HG03097 (cell line): Measurements from ENCODE around the gene PTPRM.

Experiments
- ATAC-seq: cut with Tn5 transposase; IDR thresholded peaks from one replicate; pipeline ENCODE4 v1.9.1; 2021; ENCODE audit not compliant: unreplicated experiment, low FRiP score

Gene PTPRM

DNA sequence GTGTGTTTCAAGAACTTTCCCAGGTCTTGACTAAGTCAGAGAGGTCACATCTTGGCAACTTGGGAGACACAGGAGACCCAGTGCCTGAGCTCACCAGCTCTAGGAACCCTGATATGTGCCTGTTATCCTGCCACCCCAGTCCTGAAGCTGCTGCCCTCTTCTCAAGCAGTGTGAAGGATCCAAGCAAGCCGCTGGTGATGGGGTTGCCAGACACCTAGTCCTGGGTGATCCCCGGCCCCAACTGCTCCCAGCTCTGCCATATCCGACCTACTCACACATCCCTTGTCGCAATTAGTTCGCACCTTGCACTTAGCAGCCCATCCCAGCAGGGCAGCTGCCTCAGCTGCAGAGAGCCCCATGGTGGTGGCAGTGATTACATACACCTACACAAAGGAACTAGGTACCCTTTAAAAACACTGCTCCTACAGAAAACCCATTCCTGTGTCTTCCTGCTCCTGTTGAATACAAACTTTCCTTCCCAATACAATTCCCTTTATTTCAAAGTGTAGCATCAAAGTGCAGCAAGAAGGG is 794.9 kb downstream of the PTPRM start:
- no peak for ATAC-seq

DNA sequence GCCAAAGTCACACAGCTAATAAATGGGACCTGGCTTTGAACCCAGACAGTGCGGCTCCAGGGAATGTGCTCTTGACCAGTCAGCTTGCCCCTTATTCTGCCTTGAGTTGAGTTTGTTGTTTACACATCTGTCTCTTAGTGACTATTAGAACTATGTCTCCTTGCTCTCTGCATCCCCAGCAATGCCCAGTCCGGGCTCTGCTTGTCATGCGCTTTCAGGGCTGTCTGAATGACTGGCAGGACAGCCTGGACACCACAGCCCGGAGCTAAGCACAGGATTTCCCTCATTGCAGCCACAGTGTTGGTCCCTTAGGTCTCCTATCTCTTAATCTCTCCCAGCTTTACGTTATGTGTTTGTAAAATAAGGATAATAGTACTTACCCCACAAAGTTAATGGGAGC is 795.7 kb downstream of the PTPRM start:
- no peak for ATAC-seq

DNA sequence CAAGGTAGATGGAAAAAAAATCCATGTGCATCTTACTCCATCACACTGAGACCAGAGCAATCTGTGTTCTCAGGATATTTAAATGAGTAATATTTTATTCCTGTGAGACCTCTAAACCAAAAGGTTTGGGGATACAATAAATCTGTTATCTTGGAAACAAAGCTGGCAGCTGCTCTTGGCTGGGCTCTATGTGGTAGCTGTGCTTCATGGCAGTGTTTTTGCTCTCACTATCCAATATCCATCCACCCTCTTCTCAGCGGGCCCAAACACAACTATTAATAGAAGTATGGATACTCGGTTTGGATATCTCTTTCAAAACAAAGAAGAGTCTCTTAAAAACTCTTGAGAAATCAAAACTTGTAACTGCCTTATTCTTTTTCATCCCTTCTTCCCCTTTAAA is 797.3 kb downstream of the PTPRM start:
- ATAC-seq: no peak

DNA sequence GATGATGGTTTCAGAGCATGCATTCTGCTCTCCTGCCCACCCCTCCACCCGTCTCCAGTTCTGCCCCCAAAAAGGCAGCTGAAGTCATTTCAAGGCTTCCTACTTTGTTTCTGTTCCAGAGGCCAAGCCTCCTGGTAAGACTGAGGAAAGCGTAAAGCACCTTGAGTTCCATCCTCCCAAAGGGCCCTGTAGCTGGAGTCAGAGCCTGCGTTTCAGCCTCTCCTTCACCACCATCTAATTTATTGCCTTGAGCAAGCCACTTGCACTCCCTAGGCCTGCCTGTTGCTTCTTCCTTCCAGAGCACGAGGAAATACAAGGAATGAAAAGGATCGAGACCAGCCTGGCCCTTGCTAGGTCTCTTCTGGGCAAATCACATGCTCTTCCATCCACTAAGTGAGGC is 797.9 kb downstream of the PTPRM start:
- no peak for ATAC-seq

DNA sequence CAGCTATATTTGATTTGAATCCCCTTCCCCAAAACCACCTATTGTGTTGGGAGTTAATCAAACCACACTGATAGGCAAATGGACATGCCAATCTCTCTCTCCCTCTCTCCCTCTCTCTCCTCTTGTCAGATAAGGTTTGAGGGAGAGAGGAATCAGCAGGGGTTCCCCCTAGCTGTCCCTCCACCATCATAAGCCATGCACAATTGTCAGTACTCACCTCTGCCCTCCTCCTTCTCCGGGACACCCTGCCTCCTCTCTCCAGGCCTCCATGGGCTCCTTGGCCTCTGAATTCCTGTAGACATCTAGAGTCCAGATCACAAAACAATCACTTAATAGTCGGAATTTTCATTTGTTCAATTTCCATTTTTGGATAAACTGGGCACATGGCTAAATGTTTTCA is 798.4 kb downstream of the PTPRM start:
- no peak for ATAC-seq

DNA sequence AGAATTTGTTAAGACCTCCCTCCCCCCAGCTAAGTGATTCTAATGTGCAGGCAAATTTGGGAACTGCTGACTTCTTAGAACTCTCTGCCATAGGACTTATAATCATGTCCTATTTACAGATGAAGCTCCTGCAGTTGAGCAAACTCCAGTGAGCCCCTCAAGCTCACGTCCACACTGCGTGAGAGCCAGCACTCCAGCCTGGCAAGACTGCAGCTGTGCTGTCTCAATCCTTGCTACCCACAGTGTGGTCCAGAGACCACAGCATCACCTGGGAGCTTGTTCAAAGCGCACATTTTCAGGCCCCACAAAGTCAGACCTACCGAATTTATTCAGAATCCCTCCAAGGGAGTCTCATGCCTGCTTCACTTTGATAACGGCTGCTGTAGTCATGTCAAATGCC is 799.0 kb downstream of the PTPRM start:
- ATAC-seq: no peak

DNA sequence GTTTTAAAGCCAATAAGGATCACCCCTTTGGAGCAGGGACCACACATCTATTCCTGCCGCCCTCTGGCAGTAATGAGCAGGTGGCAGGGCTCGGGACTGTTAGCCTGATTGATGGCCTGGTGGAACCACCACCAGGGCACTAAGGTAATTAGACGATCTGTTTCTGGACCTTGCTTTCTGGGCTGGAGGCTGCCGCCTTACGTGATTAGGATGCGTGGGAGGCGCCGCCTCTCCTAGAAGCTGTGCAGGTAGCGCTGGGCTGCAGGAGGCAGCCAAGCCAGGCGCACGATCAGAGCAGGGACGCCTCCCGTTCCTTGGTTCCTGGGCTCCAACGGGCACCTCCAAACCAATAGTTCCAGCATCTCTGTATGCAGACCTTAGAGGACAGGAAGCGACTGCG is 799.5 kb downstream of the PTPRM start:
- ATAC-seq: no peak

DNA sequence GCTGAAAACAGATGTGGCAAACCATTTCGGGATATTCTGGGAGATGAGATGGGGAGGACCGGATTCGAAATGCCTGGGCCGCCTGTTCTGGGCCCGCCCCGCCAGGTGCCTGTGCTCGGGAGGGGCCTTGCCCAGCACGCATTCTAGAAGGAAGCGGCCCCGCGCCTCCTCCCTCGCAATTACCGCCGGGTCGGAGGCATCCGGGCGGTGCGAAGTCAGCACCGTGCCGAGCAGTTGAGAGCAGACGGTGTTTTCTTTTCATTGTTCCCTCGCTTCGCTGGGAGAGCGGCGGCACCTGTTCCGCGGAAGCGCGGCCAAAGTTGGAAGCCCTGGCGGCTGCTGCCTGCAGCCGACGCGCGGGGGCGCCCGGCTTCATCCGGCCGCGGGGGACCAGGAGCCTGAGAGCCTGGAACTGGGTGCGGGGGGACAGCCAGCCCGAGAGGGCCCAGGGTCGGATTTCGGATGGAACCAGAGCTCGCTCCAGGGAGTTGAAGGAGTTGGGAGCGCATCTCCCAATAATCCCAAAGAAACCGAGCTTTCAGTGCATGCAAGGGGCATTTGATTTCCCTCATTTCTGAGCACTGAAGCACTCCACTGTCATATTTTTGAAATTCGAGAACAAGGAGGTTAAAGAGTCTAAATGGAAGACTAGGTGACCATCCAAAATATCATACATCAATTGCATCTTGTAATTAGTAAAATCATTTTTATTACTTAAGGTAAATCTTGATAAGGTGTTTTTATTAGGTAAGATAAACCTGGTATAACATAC is 800.3 kb downstream of the PTPRM start:
- ATAC-seq: no peak

DNA sequence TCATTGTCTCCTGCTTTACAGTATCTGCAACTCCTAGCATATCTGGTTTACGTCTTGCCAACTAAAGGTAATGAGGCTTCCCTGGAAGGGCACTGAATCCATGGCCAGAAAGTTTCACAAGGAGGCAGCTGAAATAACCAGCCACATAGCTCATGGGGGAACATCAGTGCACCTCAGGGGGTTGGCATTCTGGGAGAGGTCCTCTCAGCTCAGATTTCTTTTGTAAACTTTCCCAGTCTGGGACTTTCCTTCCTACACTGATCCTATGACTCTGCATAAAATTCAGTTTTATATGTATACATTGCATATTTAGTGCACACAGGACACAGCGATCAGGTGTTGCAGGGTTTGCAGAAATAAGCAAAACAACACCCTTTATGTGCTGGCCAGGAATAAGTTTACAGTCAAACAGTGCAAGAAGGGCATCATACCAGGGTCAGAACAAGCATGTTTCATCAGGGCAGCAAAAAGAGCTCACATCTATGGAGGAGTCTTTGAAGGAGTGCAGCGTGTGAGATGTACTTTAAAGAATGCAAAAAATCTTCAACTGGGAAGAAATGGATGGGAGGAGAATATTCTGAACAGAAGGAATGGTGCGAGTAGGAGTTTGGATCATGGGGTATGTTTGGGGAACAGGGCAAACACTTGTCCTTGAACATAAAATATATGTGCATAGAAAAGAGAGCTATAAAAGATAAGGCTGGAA is 801.5 kb downstream of the PTPRM start:
- ATAC-seq: no peak

DNA sequence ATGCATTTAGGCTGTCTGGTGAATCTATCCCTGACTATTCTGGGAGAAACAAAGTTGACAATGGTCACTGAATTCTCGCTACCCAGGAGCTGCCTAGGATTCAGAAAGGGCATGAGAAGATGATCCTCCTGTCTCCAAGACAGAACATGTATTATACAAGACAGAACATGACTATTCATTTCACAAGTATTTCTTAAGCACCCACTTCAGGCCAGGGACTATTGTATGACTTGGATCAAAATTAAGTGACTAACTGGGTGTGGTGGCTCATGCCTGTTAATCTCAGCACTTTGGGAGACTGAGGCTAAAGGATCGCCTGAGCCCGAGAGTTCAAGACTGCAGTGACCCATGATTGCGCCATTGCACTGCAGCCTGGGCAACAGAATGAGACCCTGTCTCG is 806.4 kb downstream of the PTPRM start:
- ATAC-seq: no peak

DNA sequence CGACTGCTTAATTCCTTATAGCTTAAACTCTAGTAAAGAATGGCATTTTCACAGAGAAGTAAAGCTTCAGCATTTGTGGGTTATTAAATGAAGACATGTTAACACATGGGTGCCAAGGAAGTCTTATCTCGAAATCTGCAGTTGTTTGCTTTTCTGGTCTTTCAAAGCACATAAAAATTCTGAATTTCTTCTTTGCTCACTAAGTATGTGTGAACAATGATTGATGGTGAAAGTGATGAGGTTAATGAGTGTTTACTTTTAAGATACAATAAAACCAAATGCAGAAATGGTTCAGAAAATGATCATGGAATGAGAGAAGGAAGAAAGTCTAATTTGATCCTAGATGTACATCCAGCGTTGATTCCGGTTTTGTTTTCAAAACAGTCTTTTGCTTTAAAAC is 807.6 kb downstream of the PTPRM start:
- ATAC-seq: no peak

DNA sequence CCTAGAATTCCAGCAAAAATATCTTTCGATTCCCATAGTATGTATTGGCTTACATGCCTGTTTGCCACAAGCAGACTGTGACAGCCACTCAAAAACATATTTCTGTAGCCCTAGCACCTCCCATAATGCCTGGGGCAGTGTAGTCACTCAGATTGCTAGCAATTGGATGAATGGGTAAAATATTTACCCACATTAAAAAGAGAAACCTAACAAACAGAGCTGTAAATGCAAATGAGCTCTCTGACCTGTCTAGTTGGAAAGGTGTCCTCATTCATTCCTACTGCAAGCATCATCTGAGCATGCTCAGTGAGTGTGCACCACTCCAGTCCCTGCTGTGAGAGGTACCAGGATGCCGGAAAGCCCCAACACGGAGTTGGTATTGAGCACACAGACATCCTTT is 808.1 kb downstream of the PTPRM start:
- ATAC-seq: no peak

DNA sequence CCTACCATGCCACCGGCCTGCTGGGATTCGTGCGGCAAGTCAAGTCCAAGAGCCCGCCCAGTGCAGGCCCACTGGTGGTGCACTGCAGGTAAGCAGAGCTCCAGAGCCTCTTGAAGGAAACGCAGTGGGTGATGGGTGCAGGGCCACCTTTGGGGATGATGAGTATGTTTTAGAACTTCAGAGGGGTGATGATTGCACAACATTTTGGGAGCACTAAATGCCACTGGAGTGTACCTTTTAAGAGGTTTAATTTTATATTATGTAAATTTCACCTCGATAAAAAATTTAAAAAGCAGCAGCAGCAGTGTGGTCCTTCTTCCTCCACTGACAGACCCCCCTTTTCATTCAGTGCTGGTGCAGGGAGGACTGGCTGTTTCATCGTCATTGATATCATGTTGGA is 809.0 kb downstream of the PTPRM start:
- ATAC-seq: no peak

DNA sequence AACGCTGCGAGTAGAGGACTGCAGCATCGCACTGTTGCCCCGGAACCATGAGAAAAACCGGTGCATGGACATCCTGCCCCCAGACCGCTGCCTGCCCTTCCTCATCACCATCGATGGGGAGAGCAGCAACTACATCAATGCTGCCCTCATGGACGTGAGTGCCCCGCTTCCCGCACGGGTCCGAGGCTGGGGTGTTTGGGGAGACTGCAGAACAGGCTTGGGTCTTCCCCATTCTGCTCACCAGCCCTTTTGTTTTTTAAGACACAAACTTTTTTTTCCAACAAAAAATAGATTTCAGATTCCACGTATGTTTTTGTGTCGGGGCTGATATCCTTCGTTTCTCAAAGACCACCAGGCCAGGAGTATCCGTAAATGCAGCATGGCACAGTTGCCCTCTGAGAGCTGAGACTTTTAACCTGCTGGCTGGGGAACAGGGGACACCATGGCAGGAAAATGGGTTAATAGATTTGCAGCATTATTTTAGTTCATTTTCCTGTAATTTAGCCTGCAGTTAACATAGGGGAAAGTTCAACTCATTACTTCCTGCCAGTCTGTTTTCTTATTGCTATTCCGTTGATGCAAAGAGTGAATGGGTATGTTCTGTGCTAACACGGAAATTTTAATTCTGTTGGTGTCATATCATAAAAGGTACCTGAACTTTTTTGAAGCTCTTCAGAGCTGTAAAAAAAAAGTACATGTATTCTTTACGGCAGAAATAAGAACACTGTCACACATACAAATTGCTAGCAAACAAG is 812.2 kb downstream of the PTPRM start:
- no peak for ATAC-seq

DNA sequence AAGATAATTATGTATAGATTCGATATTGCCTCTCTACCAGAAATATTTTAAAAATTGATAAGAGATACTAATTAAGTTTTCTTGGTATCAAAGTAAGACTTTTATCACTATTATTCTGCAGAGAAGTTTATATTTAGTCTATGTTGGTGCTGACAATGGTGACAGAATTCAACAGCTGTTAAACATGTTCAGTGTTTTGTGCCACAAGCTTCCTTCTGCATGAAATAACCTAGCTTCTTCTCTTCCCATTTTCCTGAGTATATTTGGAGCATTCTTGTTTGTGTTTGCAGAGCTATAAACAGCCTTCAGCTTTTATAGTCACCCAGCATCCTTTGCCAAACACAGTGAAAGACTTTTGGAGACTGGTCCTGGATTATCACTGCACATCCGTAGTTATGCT is 812.9 kb downstream of the PTPRM start:
- no peak for ATAC-seq

DNA sequence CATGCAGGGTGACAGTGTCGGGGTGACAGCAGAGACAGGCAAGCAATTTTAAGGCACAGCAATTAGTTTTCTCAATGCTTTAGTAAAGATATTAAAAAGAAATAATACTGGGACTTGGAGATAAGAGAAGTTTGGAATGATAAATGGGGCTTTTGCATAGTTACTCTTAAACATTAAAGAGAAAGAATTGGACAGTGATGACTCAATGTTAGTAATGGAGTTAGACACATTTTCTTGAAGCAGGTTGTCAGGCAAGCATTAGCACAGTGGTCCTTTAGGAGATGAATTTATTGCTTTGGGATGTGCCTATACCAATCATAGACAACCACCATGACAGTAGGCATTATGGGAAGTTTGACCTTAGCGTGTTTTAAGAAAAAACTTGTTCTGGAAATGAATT is 813.8 kb downstream of the PTPRM start:
- no peak for ATAC-seq

DNA sequence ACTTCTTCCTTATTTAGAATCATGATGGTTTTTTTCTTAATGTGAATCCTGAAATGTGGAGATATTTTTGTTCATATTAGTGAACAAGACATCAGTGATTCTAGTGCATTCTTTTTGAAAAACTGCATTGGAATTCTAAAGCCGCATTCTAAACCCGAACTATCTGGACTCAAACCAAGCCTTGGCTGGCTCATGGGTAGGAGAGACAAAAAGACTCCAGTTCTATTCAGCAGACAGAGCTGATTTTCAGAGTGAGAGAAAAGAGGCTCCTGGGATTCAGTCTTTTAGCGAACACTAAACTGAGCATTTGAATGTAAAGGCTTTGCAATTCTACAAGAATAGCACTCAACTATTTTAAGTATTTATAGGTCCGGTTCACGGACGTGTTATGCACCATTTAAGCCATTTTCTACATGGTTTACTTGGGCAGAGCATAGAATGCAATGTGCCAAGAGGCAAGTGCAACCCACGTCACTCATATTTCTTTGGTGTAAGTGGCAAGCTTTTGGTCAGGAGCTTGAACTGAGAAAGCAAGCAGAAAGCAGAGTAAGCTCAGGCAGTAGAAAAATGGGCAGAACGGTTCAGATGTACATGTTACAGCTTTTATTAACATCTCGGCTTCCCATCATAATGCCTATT is 814.8 kb downstream of the PTPRM start:
- ATAC-seq: no peak

DNA sequence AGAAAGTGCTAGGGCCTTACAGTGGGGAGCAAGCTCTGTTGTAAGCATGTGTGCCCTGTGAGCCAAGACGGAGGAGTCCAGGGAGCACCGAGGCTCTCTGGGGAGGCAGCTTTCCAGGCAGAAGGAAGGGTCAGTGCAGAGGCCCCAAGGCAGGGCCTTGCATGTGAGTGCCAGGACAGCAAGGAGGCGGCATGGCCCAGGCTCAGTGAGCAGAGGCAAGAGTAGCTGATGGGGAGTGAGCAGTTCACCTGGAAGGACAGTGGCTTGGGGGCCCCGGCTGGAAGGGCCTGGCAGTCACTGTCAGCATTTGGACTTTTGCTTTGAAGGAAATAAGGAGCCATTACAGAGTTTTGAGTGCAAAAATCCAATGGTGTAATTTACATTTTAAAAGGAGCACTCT is 818.3 kb downstream of the PTPRM start:
- no peak for ATAC-seq

DNA sequence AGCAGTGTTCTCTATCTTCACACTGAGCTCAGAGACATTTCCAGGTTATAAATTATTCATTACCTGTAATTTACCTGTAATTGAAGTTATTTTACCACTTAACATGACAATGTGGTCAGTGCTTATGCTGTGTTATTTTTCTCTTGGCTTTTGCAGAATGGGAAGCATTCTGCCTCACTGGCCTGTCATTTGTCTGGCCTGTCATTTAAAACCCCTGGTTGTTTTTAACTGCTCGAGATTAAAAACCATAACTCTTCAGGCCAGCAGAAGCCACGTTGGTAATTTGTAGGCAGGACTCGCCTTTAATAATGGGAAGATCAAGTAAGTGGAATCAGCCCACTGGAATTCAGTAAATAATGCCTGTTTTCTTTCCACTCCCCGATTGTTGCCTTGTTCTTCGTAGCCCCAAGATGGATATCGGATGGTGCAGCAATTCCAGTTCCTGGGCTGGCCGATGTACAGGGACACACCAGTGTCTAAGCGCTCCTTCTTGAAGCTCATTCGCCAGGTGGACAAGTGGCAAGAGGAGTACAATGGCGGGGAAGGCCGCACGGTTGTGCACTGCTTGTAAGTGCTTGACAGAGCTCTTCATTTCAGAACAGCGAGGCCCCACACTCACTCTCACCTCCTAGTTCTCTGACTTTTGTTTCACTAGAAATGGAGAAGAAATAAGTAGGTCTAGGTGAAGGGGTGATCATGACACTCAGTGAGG is 819.7 kb downstream of the PTPRM start:
- ATAC-seq: no peak
